T follicular helper cell (primary cell): ENCODE results near the gene RND2.

Source experiments
- DNase-seq: peaks from one replicate; pipeline ENCODE4 v3.0.0-alpha.2; 2020; ENCODE audit warnings: low read depth

RND2 gene

GRCh38 chr17:43006639-43007551 lies 18.1 kb upstream of the RND2 start, which contains the start of gene IFI35:
Gene IFI35 (plus strand): TSS chr17:43006784. CDS start chr17:43006948, 164 bp downstream.
- peak; percentile 72 for DNase-seq

- no peak for DNase-seq
Observed at GRCh38 chr17:43010667-43011308, 14.2 kb upstream of the RND2 start.

GRCh38 chr17:43011728-43012472 lies 13.1 kb upstream of the RND2 start:
- DNase-seq: no peak

GRCh38 chr17:43013296-43013695 lies 11.7 kb upstream of the RND2 start:
- no peak for DNase-seq

GRCh38 chr17:43014020-43014648 lies 10.9 kb upstream of the RND2 start:
- no peak for DNase-seq

GRCh38 chr17:43014649-43015542 lies 10.1 kb upstream of the RND2 start:
- no peak for DNase-seq

- DNase-seq: no peak
Observed at GRCh38 chr17:43015579-43015978, 9.5 kb upstream of the RND2 start.

GRCh38 chr17:43016216-43016615 lies 8.8 kb upstream of the RND2 start:
- no peak for DNase-seq

- DNase-seq: peak; percentile 36
Observed at GRCh38 chr17:43018008-43018853, 6.8 kb upstream of the RND2 start.

- DNase-seq: no peak
Observed at GRCh38 chr17:43018932-43019331, 6.1 kb upstream of the RND2 start.

GRCh38 chr17:43019418-43019817 lies 5.6 kb upstream of the RND2 start:
- DNase-seq: no peak

GRCh38 chr17:43020030-43020621 lies 4.9 kb upstream of the RND2 start:
- no peak for DNase-seq

GRCh38 chr17:43020789-43021740 lies 4.0 kb upstream of the RND2 start:
- no peak for DNase-seq

GRCh38 chr17:43021741-43022512 lies 3.1 kb upstream of the RND2 start, which contains the start of gene VAT1:
Gene VAT1 (minus strand): TSS chr17:43022385. CDS start chr17:43022322, 63 bp downstream.
- peak; percentile 50 for DNase-seq

GRCh38 chr17:43025290-43025657 lies 243 bp downstream of the RND2 start:
- DNase-seq: no peak

GRCh38 chr17:43025766-43026537 lies 921 bp downstream of the RND2 start:
- DNase-seq: no peak

GRCh38 chr17:43026595-43026994 lies 1.6 kb downstream of the RND2 start:
- no peak for DNase-seq
